ENCODE data around the gene INTS7. TPM values are rescaled to one million over a fixed set of nuclear protein-coding genes. Genes with fewer than 3 reads are reported as not detected.

Gene INTS7
- total and polyA plus RNA-seq, 7 donors, result 4.4 to 13.2 (median 6.5) TPM

- Histone ChIP-seq H3K36me3 (no peaks in the 10 kb centered on the region), H3K27ac (no peak overlapping the region), H3K4me1 (no peaks in the 10 kb centered on the region), H3K9me3 (no peaks in the 10 kb centered on the region), H3K27me3 (no peaks in the 10 kb centered on the region), H3K4me3 (no peak overlapping the region)
- 16 to 52% methylated on average over 3 of the region's 3 CpGs for WGBS, 2 donors
- no peak for DNase-seq
- intact Hi-C loops (cut with DNase I), result no loop called here
- TF ChIP-seq POLR2AphosphoS5 (IDR thresholded peaks at IDR 0.05) (no peak), POLR2A (IDR thresholded peaks at IDR 0.05) (no peak), EP300 (IDR thresholded peaks at IDR 0.05) (no peak)
- TF ChIP-seq, protein P1, sequence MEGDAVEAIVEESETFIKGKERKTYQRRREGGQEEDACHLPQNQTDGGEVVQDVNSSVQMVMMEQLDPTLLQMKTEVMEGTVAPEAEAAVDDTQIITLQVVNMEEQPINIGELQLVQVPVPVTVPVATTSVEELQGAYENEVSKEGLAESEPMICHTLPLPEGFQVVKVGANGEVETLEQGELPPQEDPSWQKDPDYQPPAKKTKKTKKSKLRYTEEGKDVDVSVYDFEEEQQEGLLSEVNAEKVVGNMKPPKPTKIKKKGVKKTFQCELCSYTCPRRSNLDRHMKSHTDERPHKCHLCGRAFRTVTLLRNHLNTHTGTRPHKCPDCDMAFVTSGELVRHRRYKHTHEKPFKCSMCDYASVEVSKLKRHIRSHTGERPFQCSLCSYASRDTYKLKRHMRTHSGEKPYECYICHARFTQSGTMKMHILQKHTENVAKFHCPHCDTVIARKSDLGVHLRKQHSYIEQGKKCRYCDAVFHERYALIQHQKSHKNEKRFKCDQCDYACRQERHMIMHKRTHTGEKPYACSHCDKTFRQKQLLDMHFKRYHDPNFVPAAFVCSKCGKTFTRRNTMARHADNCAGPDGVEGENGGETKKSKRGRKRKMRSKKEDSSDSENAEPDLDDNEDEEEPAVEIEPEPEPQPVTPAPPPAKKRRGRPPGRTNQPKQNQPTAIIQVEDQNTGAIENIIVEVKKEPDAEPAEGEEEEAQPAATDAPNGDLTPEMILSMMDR (IDR thresholded peaks at IDR 0.05), result no peak
Measured at GRCh38 chr1:211895126-211895759, 140.1 kb downstream of the INTS7 start.

- Histone ChIP-seq H3K4me1 (no peaks in the 10 kb centered on the region), H3K27ac (no peak overlapping the region), H3K27me3 (no peaks in the 10 kb centered on the region), H3K9me3 (no peaks in the 10 kb centered on the region), H3K36me3 (no peaks in the 10 kb centered on the region), H3K4me3 (no peak overlapping the region)
- 90 to 93% methylated on average over 5 of the region's 5 CpGs for WGBS, 2 donors
- intact Hi-C loops (cut with DNase I), result no loop called here
- TF ChIP-seq, protein P1 (IDR thresholded peaks at IDR 0.05), result no peak
- TF ChIP-seq POLR2AphosphoS5 (IDR thresholded peaks at IDR 0.05), result no peak
- TF ChIP-seq EP300 (IDR thresholded peaks at IDR 0.05), result no peak
- TF ChIP-seq POLR2A (IDR thresholded peaks at IDR 0.05), result no peak
- no peak for DNase-seq
Measured at GRCh38 chr1:211894312-211894711, 141.0 kb downstream of the INTS7 start.

GRCh38 chr1:211893260-211893659, 142.1 kb downstream of the INTS7 start:
- Histone ChIP-seq H3K27ac (no peak overlapping the region), H3K27me3 (no peaks in the 10 kb centered on the region), H3K4me3 (no peak overlapping the region), H3K9me3 (no peaks in the 10 kb centered on the region), H3K4me1 (no peaks in the 10 kb centered on the region), H3K36me3 (no peaks in the 10 kb centered on the region)
- 84 to 89% methylated on average over 5 of the region's 5 CpGs for WGBS, 2 donors
- intact Hi-C loops (cut with DNase I), result no loop called here
- DNase-seq, result no peak
- no peak for TF ChIP-seq EP300 (IDR thresholded peaks at IDR 0.05)
- no peak for TF ChIP-seq POLR2AphosphoS5 (IDR thresholded peaks at IDR 0.05)
- TF ChIP-seq POLR2A (IDR thresholded peaks at IDR 0.05), result no peak
- TF ChIP-seq, protein P1 (IDR thresholded peaks at IDR 0.05), result no peak

DNA sequence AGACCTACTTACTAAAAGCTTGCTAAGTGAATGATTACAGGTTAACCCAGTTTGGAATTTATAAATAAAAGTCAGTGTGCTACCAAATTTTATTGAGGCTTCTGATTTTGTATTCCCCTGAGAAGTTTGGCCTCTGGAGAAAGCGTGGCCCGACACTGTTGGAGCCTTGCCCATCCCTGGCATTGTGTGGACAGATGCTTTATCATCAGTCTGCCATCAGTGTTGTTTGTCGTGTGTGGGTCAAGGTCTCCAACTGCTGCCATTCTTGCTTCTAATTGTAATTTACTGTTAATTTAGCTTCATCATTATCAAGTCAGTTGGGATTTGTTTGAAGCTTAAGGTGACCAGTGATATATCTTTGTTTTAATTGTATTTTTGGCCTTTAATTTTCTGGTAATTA, 142.8 kb downstream of the INTS7 start:
- Histone ChIP-seq H3K4me1 (no peaks in the 10 kb centered on the region), H3K27me3 (no peaks in the 10 kb centered on the region), H3K27ac (no peak overlapping the region), H3K36me3 (no peaks in the 10 kb centered on the region), H3K4me3 (no peak overlapping the region), H3K9me3 (no peaks in the 10 kb centered on the region)
- no peak for DNase-seq
- intact Hi-C loops (cut with DNase I), result no loop called here
- TF ChIP-seq POLR2A (IDR thresholded peaks at IDR 0.05) (no peak), POLR2AphosphoS5 (IDR thresholded peaks at IDR 0.05) (no peak), EP300 (IDR thresholded peaks at IDR 0.05) (no peak)
- TF ChIP-seq, protein P1 (IDR thresholded peaks at IDR 0.05), result no peak
- 69 to 84% methylated on average over 3 of the region's 3 CpGs for whole genome bisulfite sequencing, 2 donors

DNA sequence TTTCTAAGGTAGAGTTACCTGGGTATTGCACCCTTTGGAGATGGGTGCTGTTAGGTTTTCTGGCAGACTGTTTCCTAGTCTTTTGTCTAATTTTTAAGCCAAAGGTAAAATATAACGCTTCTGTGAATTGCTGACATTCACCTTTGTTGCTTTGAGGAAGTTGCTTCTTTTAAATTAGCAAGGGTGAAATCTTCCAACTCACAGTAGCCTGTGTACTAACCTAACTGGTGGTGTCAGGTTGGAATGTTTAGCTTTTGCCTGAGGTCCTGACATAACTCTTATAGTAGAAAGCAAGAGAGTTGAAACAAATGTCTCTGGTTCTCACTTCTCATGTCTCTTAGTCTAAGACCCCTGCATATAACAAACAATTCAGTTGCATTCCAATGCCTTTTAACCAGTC, 143.6 kb downstream of the INTS7 start:
- no peak overlapping the region for H3K27ac ChIP-seq
- H3K4me1 ChIP-seq, result no peaks in the 10 kb centered on the region
- no peaks in the 10 kb centered on the region for H3K9me3 ChIP-seq
- H3K4me3 ChIP-seq, result no peak overlapping the region
- H3K36me3 ChIP-seq, result no peaks in the 10 kb centered on the region
- TF ChIP-seq, protein P1 (IDR thresholded peaks at IDR 0.05), result no peak
- TF ChIP-seq POLR2AphosphoS5 (IDR thresholded peaks at IDR 0.05) (no peak), EP300 (IDR thresholded peaks at IDR 0.05) (no peak), POLR2A (IDR thresholded peaks at IDR 0.05) (no peak)
- H3K27me3 ChIP-seq, result no peaks in the 10 kb centered on the region
- intact Hi-C loops (cut with DNase I), result no loop called here
- no peak for DNase-seq
- 17 to 68% methylated on average over 1 of the region's 1 CpG for WGBS, 2 donors

Data from sigmoid colon (tissue), 7 donors.